ENCODE measurements around the gene CAPZA1.

CAPZA1 gene

DNA sequence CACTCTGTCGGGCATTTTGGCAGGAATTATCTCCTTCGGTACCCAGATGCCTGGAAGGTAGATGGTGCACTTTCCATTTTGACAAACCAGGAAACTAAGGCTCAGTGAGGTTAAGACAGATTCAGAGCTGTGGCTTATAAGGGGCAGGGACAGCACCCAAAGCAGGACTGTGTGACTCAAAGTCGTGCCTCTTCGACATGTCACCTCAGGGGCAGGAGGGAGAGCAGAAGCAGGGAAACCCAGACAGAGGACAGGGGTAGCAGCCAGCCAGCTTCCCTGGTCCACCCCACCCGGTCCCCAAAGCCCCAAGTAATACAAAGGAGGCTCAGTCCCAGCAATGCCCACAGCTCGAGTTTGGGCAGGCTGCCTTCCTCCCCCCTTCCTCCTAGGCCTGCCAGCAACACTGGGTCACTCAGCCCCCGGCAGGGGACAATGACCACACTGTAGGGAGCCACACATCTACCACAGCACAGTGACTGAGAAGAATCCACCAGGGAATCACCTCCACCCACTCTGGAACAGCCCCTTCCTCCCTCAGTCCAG, 84.8 kb downstream of the CAPZA1 start:
- TF ChIP-seq ISL1 (CRISPR knock-in tag; IDR thresholded peaks at IDR 0.05) = no peak
- TF ChIP-seq GLIS3 (CRISPR knock-in tag; IDR thresholded peaks at IDR 0.05) = no peak
- no peak for TF ChIP-seq TCF4 (CRISPR knock-in tag; IDR thresholded peaks at IDR 0.05; ENCODE audit: borderline replicate concordance)
- TF ChIP-seq PPARA (CRISPR knock-in tag; IDR thresholded peaks at IDR 0.05; ENCODE audit: borderline replicate concordance) = no peak
- TF ChIP-seq OSR1 (CRISPR knock-in tag; IDR thresholded peaks at IDR 0.05) = no peak
- no peak for TF ChIP-seq CSRNP3 (CRISPR knock-in tag; IDR thresholded peaks at IDR 0.05)
- no peak for TF ChIP-seq RARB (CRISPR knock-in tag; IDR thresholded peaks at IDR 0.05)
- no peak for TF ChIP-seq ZNF8 (CRISPR knock-in tag; IDR thresholded peaks at IDR 0.05)
- TF ChIP-seq ARNTL (CRISPR knock-in tag; IDR thresholded peaks at IDR 0.05; ENCODE audit: borderline replicate concordance, low read depth) = no peak
- TF ChIP-seq BACH2 (CRISPR knock-in tag; IDR thresholded peaks at IDR 0.05; ENCODE audit: borderline replicate concordance) = no peak
- no peak for TF ChIP-seq ZFP30 (CRISPR knock-in tag; IDR thresholded peaks at IDR 0.05)
- no peak for ATAC-seq

- peak; percentile 80 for ATAC-seq
- no peak for TF ChIP-seq SNAI2 (CRISPR knock-in tag; IDR thresholded peaks at IDR 0.05)
- TF ChIP-seq, protein P1, sequence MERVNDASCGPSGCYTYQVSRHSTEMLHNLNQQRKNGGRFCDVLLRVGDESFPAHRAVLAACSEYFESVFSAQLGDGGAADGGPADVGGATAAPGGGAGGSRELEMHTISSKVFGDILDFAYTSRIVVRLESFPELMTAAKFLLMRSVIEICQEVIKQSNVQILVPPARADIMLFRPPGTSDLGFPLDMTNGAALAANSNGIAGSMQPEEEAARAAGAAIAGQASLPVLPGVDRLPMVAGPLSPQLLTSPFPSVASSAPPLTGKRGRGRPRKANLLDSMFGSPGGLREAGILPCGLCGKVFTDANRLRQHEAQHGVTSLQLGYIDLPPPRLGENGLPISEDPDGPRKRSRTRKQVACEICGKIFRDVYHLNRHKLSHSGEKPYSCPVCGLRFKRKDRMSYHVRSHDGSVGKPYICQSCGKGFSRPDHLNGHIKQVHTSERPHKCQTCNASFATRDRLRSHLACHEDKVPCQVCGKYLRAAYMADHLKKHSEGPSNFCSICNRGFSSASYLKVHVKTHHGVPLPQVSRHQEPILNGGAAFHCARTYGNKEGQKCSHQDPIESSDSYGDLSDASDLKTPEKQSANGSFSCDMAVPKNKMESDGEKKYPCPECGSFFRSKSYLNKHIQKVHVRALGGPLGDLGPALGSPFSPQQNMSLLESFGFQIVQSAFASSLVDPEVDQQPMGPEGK (CRISPR knock-in tag; IDR thresholded peaks at IDR 0.05; ENCODE audit: borderline replicate concordance) = peak; percentile 32; the same call in 1 of the 2 replicates
- TF ChIP-seq GLIS3 (CRISPR knock-in tag; IDR thresholded peaks at IDR 0.05) = no peak
Observed at GRCh38 chr1:112704934-112705627, 85.4 kb downstream of the CAPZA1 start.

DNA sequence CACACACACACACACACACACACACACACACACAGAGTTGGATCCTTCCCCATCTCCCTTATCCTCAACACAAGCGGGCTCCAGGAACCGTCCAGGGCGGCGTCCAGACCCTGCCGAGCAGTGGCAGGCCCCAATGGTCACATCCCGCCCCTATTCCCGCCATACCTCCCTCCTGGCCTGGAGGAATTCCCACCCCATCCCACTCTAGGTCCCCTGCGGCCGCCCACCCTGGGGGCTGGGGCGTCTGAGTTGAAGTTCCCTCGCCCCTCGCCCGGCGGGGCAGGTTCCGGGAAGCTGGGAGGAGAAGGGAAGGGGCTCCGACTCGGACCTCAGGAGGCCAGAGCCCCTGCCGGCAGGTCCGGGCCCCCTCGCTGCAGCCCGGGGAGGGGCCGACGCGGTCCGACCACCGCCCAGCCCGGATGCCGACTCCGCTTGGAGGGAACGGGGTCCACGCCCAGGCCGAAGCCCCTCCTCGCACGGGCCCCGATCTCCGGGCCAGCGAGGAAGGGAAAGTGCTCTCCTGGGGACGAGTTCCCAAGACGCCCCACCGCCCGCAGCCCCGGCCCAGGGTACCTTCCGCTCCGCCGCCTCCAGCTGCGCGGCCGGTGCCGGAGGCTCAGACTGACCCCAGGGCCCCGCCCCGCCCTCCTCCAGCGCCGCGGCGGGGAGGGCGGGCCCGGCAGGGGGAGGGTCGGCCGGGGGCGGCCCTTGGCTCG, 87.0 kb downstream of the CAPZA1 start, which contains the start of gene RHOC:
RHOC (minus strand) TSS at position 623 of the 716 bp plus-strand sequence. CDS start 3,328 bp downstream, outside the sequence.
- TF ChIP-seq BACH2 (CRISPR knock-in tag; IDR thresholded peaks at IDR 0.05; ENCODE audit: borderline replicate concordance) (no peak), ZC3H10 (CRISPR knock-in tag; IDR thresholded peaks at IDR 0.05) (no peak), PPARA (CRISPR knock-in tag; IDR thresholded peaks at IDR 0.05; ENCODE audit: borderline replicate concordance) (no peak), POU6F1 (CRISPR knock-in tag; IDR thresholded peaks at IDR 0.05; ENCODE audit: borderline replicate concordance, low read depth) (no peak), CSDC2 (CRISPR knock-in tag; IDR thresholded peaks at IDR 0.05) (no peak), ZNF70 (CRISPR knock-in tag; IDR thresholded peaks at IDR 0.05) (no peak), TCF4 (CRISPR knock-in tag; IDR thresholded peaks at IDR 0.05; ENCODE audit: borderline replicate concordance) (no peak), ZFP3 (CRISPR knock-in tag; IDR thresholded peaks at IDR 0.05) (no peak), ZNF8 (CRISPR knock-in tag; IDR thresholded peaks at IDR 0.05) (no peak), TSHZ2 (CRISPR knock-in tag; IDR thresholded peaks at IDR 0.05) (no peak), ZNF565 (CRISPR knock-in tag; conservative IDR thresholded peaks at IDR 0.05; ENCODE audit: low read depth) (no peak)
- ATAC-seq = peak; percentile 70
